ENCODE measurements around the gene SLC35F1.
A peak's percentile ranks its signal among the peaks of the same experiment; 100 is the strongest.

SLC35F1 gene

GRCh38 chr6:118252474-118252873 lies 345.4 kb downstream of the SLC35F1 start:
- DNase-seq, result no peak

GRCh38 chr6:118253741-118254140 lies 346.7 kb downstream of the SLC35F1 start:
- no peak for DNase-seq

GRCh38 chr6:118260833-118261232 lies 353.8 kb downstream of the SLC35F1 start:
- DNase-seq, result no peak

GRCh38 chr6:118263921-118264486 lies 356.9 kb downstream of the SLC35F1 start:
- DNase-seq, result peak in 22 of 56 donors; percentile 0 to 77 (median 8)

- no peak for DNase-seq
These were observed 362.6 kb downstream of the SLC35F1 start for GRCh38 chr6:118269659-118270058.

- DNase-seq, result no peak
These were observed 370.6 kb downstream of the SLC35F1 start for GRCh38 chr6:118277631-118278030.

- DNase-seq, result no peak
These were observed 373.1 kb downstream of the SLC35F1 start for GRCh38 chr6:118280210-118280609.

- no peak for DNase-seq
These were observed 374.2 kb downstream of the SLC35F1 start for GRCh38 chr6:118281291-118281690.

- peak in 8 of 56 donors; percentile 3 to 29 (median 10) for DNase-seq
These were observed 376.7 kb downstream of the SLC35F1 start for GRCh38 chr6:118283766-118284165.

- DNase-seq, result no peak
These were observed 377.8 kb downstream of the SLC35F1 start for GRCh38 chr6:118284736-118285360.

- no peak for DNase-seq
These were observed 378.7 kb downstream of the SLC35F1 start for GRCh38 chr6:118285791-118286190.

- DNase-seq, result no peak
These were observed 381.5 kb downstream of the SLC35F1 start for GRCh38 chr6:118288355-118289124.

GRCh38 chr6:118292558-118292957 lies 385.5 kb downstream of the SLC35F1 start:
- DNase-seq, result no peak

- DNase-seq, result no peak
These were observed 387.8 kb downstream of the SLC35F1 start for GRCh38 chr6:118294906-118295305.

GRCh38 chr6:118295336-118295735 lies 388.3 kb downstream of the SLC35F1 start:
- DNase-seq, result no peak

GRCh38 chr6:118296129-118296901 lies 389.3 kb downstream of the SLC35F1 start:
- no peak for DNase-seq

GRCh38 chr6:118297821-118298220 lies 390.8 kb downstream of the SLC35F1 start:
- DNase-seq, result no peak

- DNase-seq, result no peak
These were observed 391.7 kb downstream of the SLC35F1 start for GRCh38 chr6:118298476-118299427.

GRCh38 chr6:118299457-118299856 lies 392.4 kb downstream of the SLC35F1 start:
- no peak for DNase-seq

GRCh38 chr6:118304321-118304720 lies 397.3 kb downstream of the SLC35F1 start:
- no peak for DNase-seq

GRCh38 chr6:118305081-118305480 lies 398.0 kb downstream of the SLC35F1 start:
- DNase-seq, result no peak
